GM12873 (cell line): Measurements from ENCODE around the gene TBC1D22B.

Source experiments
- CTCF ChIP-seq: IDR thresholded peaks from 2 replicates; pipeline ENCODE4 v1.5.1; 2012; ENCODE audit warnings: low read depth, mild to moderate bottlenecking, moderate library complexity, low read length, control low read depth; ENCODE audit not compliant: insufficient read depth; ENCODE audit errors: missing control alignments

Gene TBC1D22B

GRCh38 chr6:37260040-37260439 is 2.5 kb downstream of the TBC1D22B start:
- TF ChIP-seq CTCF = no peak

GRCh38 chr6:37260444-37260843 is 2.9 kb downstream of the TBC1D22B start:
- no peak for TF ChIP-seq CTCF

- TF ChIP-seq CTCF = no peak
Observed at GRCh38 chr6:37261198-37261597, 3.6 kb downstream of the TBC1D22B start.

- TF ChIP-seq CTCF = no peak
Observed at GRCh38 chr6:37262446-37263026, 5.0 kb downstream of the TBC1D22B start.

DNA sequence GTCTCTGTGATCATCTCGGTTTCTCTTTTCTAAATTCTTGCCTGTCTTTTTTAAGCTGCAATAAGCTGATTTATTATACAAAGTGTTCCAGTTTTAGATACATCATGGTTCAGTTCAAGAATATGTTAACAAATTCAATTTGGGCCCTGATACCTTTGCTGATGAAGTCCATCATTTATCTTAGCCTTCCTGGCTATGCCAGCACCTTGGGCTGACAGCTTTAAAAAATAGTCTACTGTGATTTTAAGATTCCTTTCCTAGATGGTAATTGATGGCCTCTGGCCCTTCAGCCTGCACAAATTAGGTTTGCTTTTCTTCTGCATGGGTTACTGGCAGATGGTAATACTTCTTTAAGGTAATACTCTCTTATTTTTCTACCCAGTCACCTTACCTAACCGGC is 7.4 kb downstream of the TBC1D22B start:
- TF ChIP-seq CTCF = no peak

DNA sequence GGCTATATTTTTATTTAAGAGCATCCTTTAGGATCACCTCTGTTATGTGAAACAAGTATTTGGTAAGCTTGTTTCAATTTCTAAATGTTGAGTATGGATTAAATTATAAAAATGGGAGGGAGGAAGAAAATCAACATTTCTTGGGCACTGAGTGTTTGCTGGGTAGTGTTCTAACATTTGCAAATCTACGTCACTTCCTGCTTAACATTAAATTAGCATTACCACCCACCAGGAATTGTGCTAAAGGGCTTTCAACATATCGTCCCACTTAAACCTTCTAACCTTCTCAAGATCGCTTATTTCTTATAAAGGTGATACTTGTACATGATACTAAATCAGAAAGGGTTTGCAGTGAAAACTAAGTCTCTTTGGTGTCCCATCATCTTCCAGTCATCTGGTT is 8.3 kb downstream of the TBC1D22B start:
- TF ChIP-seq CTCF = no peak

- TF ChIP-seq CTCF = no peak
Observed at GRCh38 chr6:37269105-37269504, 11.5 kb downstream of the TBC1D22B start.
